BE2C (cell line): Measurements from ENCODE around the gene RNF40.
A peak's percentile ranks its signal among the peaks of the same experiment; 100 is the strongest.

Source experiments
- DNase-seq: peaks from one replicate; pipeline ENCODE4 v3.0.0-alpha.2; 2020
- H3K27me3 ChIP-seq: fragments of 250-450 bp; sonication (Bioruptor Pico); 2 replicates; pipeline ENCODE4 v1.5.1; 2020; ENCODE audit warnings: mild to moderate bottlenecking
- H3K36me3 ChIP-seq: fragments of 250-450 bp; sonication (Bioruptor Pico); 2 replicates; pipeline ENCODE4 v1.5.1; 2020; ENCODE audit warnings: mild to moderate bottlenecking
- H3K4me1 ChIP-seq: fragments of 250-450 bp; sonication (Bioruptor Pico); 2 replicates; pipeline ENCODE4 v1.5.1; 2020
- H3K4me3 ChIP-seq: 2 replicates; pipeline ENCODE4 v1.5.1; 2011; ENCODE audit warnings: low read depth, low read length
- H3K9me3 ChIP-seq: fragments of 250-450 bp; sonication (Bioruptor Pico); 2 replicates; pipeline ENCODE4 v1.5.1; 2020
- CTCF ChIP-seq: IDR thresholded peaks from 2 replicates; pipeline ENCODE4 v1.5.1; 2012; ENCODE audit warnings: mild to moderate bottlenecking, low read depth, low read length

Gene RNF40

GRCh38 chr16:30785126-30786106 lies 23.3 kb downstream of the RNF40 start:
- Histone ChIP-seq H3K4me1 (no peaks in the 10 kb centered on the region), H3K36me3 (peaks cover 24% of the 10 kb centered on the region), H3K4me3 (peak overlapping the region; percentile 97), H3K27me3 (no peaks in the 10 kb centered on the region), H3K9me3 (no peaks in the 10 kb centered on the region)
- no peak for TF ChIP-seq CTCF
- no peak for DNase-seq

GRCh38 chr16:30786115-30786935 lies 24.2 kb downstream of the RNF40 start:
- peaks cover 22% of the 10 kb centered on the region for H3K36me3 ChIP-seq
- H3K4me3 ChIP-seq = peak overlapping the region; percentile 97
- no peaks in the 10 kb centered on the region for H3K4me1 ChIP-seq
- DNase-seq = peak; percentile 55
- H3K27me3 ChIP-seq = no peaks in the 10 kb centered on the region
- no peaks in the 10 kb centered on the region for H3K9me3 ChIP-seq
- TF ChIP-seq CTCF = no peak

- H3K4me1 ChIP-seq = no peaks in the 10 kb centered on the region
- no peaks in the 10 kb centered on the region for H3K27me3 ChIP-seq
- peaks cover 17% of the 10 kb centered on the region for H3K36me3 ChIP-seq
- peak within 1 kb of the TSS; percentile 97 for H3K4me3 ChIP-seq
- DNase-seq = peak; percentile 77
- H3K9me3 ChIP-seq = no peaks in the 10 kb centered on the region
- no peak for TF ChIP-seq CTCF
Measured at GRCh38 chr16:30786936-30787612, 25.0 kb downstream of the RNF40 start, which contains the start of gene ZNF629. ZNF629 (minus strand) TSS chr16:30787205; CDS start chr16:30784482, 2,723 bp downstream.

GRCh38 chr16:30787613-30788378 lies 25.7 kb downstream of the RNF40 start:
- DNase-seq = no peak
- TF ChIP-seq CTCF = no peak
- H3K9me3 ChIP-seq = no peaks in the 10 kb centered on the region
- no peaks in the 10 kb centered on the region for H3K4me1 ChIP-seq
- H3K4me3 ChIP-seq = peak overlapping the region; percentile 97
- peaks cover 10% of the 10 kb centered on the region for H3K36me3 ChIP-seq
- no peaks in the 10 kb centered on the region for H3K27me3 ChIP-seq

- Histone ChIP-seq H3K9me3 (no peaks in the 10 kb centered on the region), H3K36me3 (no peaks in the 10 kb centered on the region), H3K4me1 (no peaks in the 10 kb centered on the region), H3K4me3 (no peak overlapping the region), H3K27me3 (no peaks in the 10 kb centered on the region)
- no peak for TF ChIP-seq CTCF
- no peak for DNase-seq
Measured at GRCh38 chr16:30793508-30794069, 31.5 kb downstream of the RNF40 start.
